22Rv1 (cell line): ENCODE results near the gene MYLK.

Source experiments
- CTCF ChIP-seq: fragments of 450-650 bp; IDR thresholded peaks from 2 replicates; pipeline ENCODE4 v1.5.1; 2017; ENCODE audit warnings: mild to moderate bottlenecking
- ZFX ChIP-seq: fragments of 450-650 bp; IDR thresholded peaks from 2 replicates; pipeline ENCODE4 v1.6.1; 2017; ENCODE audit warnings: antibody characterized with exemption, borderline replicate concordance

GRCh38 chr3:123568034-123568433 lies 316.1 kb downstream of the MYLK start:
- TF ChIP-seq CTCF = no peak
- no peak for TF ChIP-seq ZFX
